Gastroesophageal sphincter (tissue), 4 donors: ENCODE measurements around the gene ZFYVE28. TPM values are rescaled to one million over a fixed set of nuclear protein-coding genes. Genes with fewer than 3 reads are reported as not detected.

Experiments
- ATAC-seq: fragments of 150-250 bp; one replicate; pipeline ENCODE4 v1.9.1; 2016; ENCODE audit warnings: mild to moderate bottlenecking, moderate library complexity
- H3K27ac ChIP-seq, 4 donors: fragments of 200-600 bp; sonication (generic) in 3 of 4; 1 replicate in 3 of 4; 2 replicates in 1 of 4; pipeline ENCODE4 v1.5.1; 2016 to 2019
- H3K27me3 ChIP-seq: fragments of 200-600 bp; sonication (generic); one replicate; pipeline ENCODE4 v1.5.1; 2019
- H3K36me3 ChIP-seq, 2 donors: fragments of 200-600 bp; sonication (generic); one replicate each; pipeline ENCODE4 v1.5.1; 2019; ENCODE audit warnings: control low read depth in 1 of 2
- H3K4me1 ChIP-seq, 3 donors: fragments of 200-600 bp; sonication (generic); 1 replicate in 2 of 3; 2 replicates in 1 of 3; pipeline ENCODE4 v1.5.1; 2016 to 2019; ENCODE audit warnings: control low read depth in 2 of 3
- H3K4me3 ChIP-seq, 2 donors: fragments of 200-600 bp; sonication (generic); one replicate each; pipeline ENCODE4 v1.5.1; 2019; ENCODE audit warnings: mild to moderate bottlenecking in 1 of 2, moderate library complexity in 1 of 2
- H3K9me3 ChIP-seq, 3 donors: fragments of 200-600 bp; sonication (generic); one replicate each; pipeline ENCODE4 v1.5.1; 2017 to 2019; ENCODE audit warnings: control low read depth in 2 of 3
- CTCF ChIP-seq, 4 experiments: fragments of 200-600 bp in 2 of 4; fragments of 450-650 bp in 2 of 4; sonication (generic) in 1 of 4; IDR thresholded peaks; one replicate each; pipeline ENCODE4 v1.5.1; 2017 to 2019; ENCODE audit warnings: antibody characterized with exemption in 4 of 4, mild to moderate bottlenecking in 2 of 4, moderate library complexity in 2 of 4
- EP300 ChIP-seq: sonication (generic); formaldehyde crosslinking; IDR thresholded peaks from one replicate; pipeline ENCODE4 v1.6.1; 2017; ENCODE audit warnings: antibody characterized with exemption, mild to moderate bottlenecking
- POLR2A ChIP-seq, 2 donors: fragments of 450-650 bp; IDR thresholded peaks; one replicate each; pipeline ENCODE4 v1.6.1; 2017; ENCODE audit warnings: antibody characterized with exemption in 2 of 2, mild to moderate bottlenecking in 2 of 2, moderate library complexity in 1 of 2
- POLR2AphosphoS5 ChIP-seq: sonication (generic); formaldehyde crosslinking; IDR thresholded peaks from one replicate; pipeline ENCODE4 v1.6.1; 2017; ENCODE audit warnings: antibody characterized with exemption
- WGBS, 2 donors: methylation state at CpG; one replicate each; pipeline ENCODE4 v1.1.5; 2018; ENCODE audit warnings: low coverage in 1 of 2; 5-methylcytosine and 5-hydroxymethylcytosine counted together
- total RNA-seq, 4 donors: library from RNA; depleted of rRNA; stranded (reverse); fragments of >200 nt; gene quantifications; one replicate each; pipeline ENCODE4 v1.1.0, GENCODE V29; 2016

Gene ZFYVE28
- total RNA-seq, 4 donors from 2014 or later = 4.4 to 12.0 (median 8.2) TPM

GRCh38 chr4:2375427-2375826 lies 43.0 kb downstream of the ZFYVE28 start:
- ATAC-seq = no peak
- no peaks in the 10 kb centered on the region for H3K4me1 ChIP-seq
- no peaks in the 10 kb centered on the region for H3K27me3 ChIP-seq
- peaks cover 0 to 5% of the 10 kb centered on the region in 2 donors for H3K36me3 ChIP-seq
- H3K27ac ChIP-seq = no peak overlapping the region
- H3K4me3 ChIP-seq = no peak overlapping the region
- no peak for TF ChIP-seq POLR2A (IDR thresholded peaks at IDR 0.05)
- TF ChIP-seq CTCF (IDR thresholded peaks at IDR 0.05) = no peak
- TF ChIP-seq POLR2AphosphoS5 = no peak
- no peak for TF ChIP-seq EP300
- WGBS, 2 donors = 78 to 84% methylated on average over 6 to 7 of the region's 10 CpGs
- H3K9me3 ChIP-seq = no peaks in the 10 kb centered on the region

GRCh38 chr4:2373532-2373931 lies 44.9 kb downstream of the ZFYVE28 start:
- 82 to 83% methylated on average over 6 to 7 of the region's 7 CpGs for WGBS, 2 donors
- no peak for ATAC-seq
- TF ChIP-seq EP300 = no peak
- TF ChIP-seq CTCF (IDR thresholded peaks at IDR 0.05) = no peak
- no peak for TF ChIP-seq POLR2A (IDR thresholded peaks at IDR 0.05)
- no peak for TF ChIP-seq POLR2AphosphoS5

GRCh38 chr4:2372488-2373030 lies 45.9 kb downstream of the ZFYVE28 start:
- Histone ChIP-seq H3K36me3 (peaks cover 0 to 6% of the 10 kb centered on the region in 2 donors), H3K4me1 (no peaks in the 10 kb centered on the region), H3K9me3 (peaks cover 0 to 7% (median 0%) of the 10 kb centered on the region in 3 donors), H3K27ac (no peak overlapping the region), H3K4me3 (no peak overlapping the region), H3K27me3 (no peaks in the 10 kb centered on the region)
- ATAC-seq = no peak
- TF ChIP-seq POLR2AphosphoS5 (no peak), CTCF (IDR thresholded peaks at IDR 0.05) (no peak), EP300 (no peak), POLR2A (IDR thresholded peaks at IDR 0.05) (no peak)
- 85% methylated on average over 4 of the region's 14 CpGs; no CpG with 5 or more reads in 1 of the 2 donors for WGBS, 2 donors

More at GRCh38 chr4:2373532-2373931, 44.9 kb downstream of the ZFYVE28 start:
- Histone ChIP-seq H3K27me3 (no peaks in the 10 kb centered on the region), H3K27ac (no peak overlapping the region), H3K4me1 (no peaks in the 10 kb centered on the region), H3K9me3 (peaks cover 0 to 7% (median 0%) of the 10 kb centered on the region in 3 donors), H3K4me3 (no peak overlapping the region), H3K36me3 (peaks cover 0 to 6% of the 10 kb centered on the region in 2 donors)

- no peak for ATAC-seq
- H3K27ac ChIP-seq = no peak overlapping the region
- peaks cover 0 to 6% of the 10 kb centered on the region in 2 donors for H3K36me3 ChIP-seq
- TF ChIP-seq EP300 = no peak
- TF ChIP-seq CTCF (IDR thresholded peaks at IDR 0.05) = no peak
- no peak for TF ChIP-seq POLR2AphosphoS5
- TF ChIP-seq POLR2A (IDR thresholded peaks at IDR 0.05) = no peak
- H3K4me1 ChIP-seq = no peaks in the 10 kb centered on the region
- peaks cover 0 to 7% (median 0%) of the 10 kb centered on the region in 3 donors for H3K9me3 ChIP-seq
- WGBS, 2 donors = 78 to 81% methylated on average over 3 to 9 of the region's 27 CpGs
- no peaks in the 10 kb centered on the region for H3K27me3 ChIP-seq
- H3K4me3 ChIP-seq = no peak overlapping the region
Observed at GRCh38 chr4:2371765-2372487, 46.5 kb downstream of the ZFYVE28 start.
